GM23338 (cell line): Measurements from ENCODE around the gene TMEM125.

ENCODE experiments used
- CREB1 ChIP-seq: fragments of 250-450 bp; sonication (Bioruptor Pico); IDR thresholded peaks from 2 replicates; pipeline ENCODE4 v1.5.0; 2020; ENCODE audit warnings: low read depth, mild to moderate bottlenecking, moderate library complexity
- CTCF ChIP-seq, 2 experiments: fragments of 200-600 bp in 1 of 2; sonication (generic) in 1 of 2; conservative IDR thresholded peaks; 2 replicates each; pipeline versions ENCODE4 v1.5.1 to v1.6.1; 2016 to 2017; ENCODE audit warnings: antibody characterized with exemption in 2 of 2, low read depth in 2 of 2, mild to moderate bottlenecking in 2 of 2, moderate library complexity in 1 of 2
- ETS1 ChIP-seq: IDR thresholded peaks from 2 replicates; pipeline ENCODE4 v1.6.1; 2016; ENCODE audit warnings: antibody characterized with exemption
- EZH2 ChIP-seq: fragments of 200-600 bp; sonication (generic); IDR thresholded peaks from one replicate; pipeline ENCODE4 v1.8.0; 2017; ENCODE audit warnings: antibody characterized with exemption, mild to moderate bottlenecking, low read depth; ENCODE audit not compliant: unreplicated experiment
- EZH2phosphoT487 ChIP-seq: fragments of 200-600 bp; sonication (generic); IDR thresholded peaks from one replicate; pipeline ENCODE4 v1.8.1; 2018; ENCODE audit warnings: antibody characterized with exemption; ENCODE audit not compliant: unreplicated experiment
- JUNB ChIP-seq: IDR thresholded peaks from one replicate; pipeline ENCODE4 v1.6.1; 2016; ENCODE audit warnings: antibody characterized with exemption; ENCODE audit not compliant: unreplicated experiment
- NANOG ChIP-seq: IDR thresholded peaks from 2 replicates; pipeline ENCODE4 v1.6.1; 2016; ENCODE audit warnings: antibody characterized with exemption, borderline replicate concordance
- POLR2AphosphoS5 ChIP-seq: IDR thresholded peaks from 2 replicates; pipeline ENCODE4 v1.6.1; 2016; ENCODE audit warnings: antibody characterized with exemption, low read depth
- REST ChIP-seq: IDR thresholded peaks from one replicate; pipeline ENCODE4 v1.6.1; 2018; ENCODE audit warnings: antibody characterized with exemption; ENCODE audit not compliant: unreplicated experiment
- ZNF114 ChIP-seq: fragments of 250-450 bp; sonication (Bioruptor Pico); IDR thresholded peaks from 2 replicates; pipeline ENCODE4 v1.5.0; 2020; ENCODE audit warnings: mild to moderate bottlenecking, moderate library complexity

GRCh38 chr1:43304314-43304681 lies 34.5 kb downstream of the TMEM125 start:
- TF ChIP-seq REST (no peak), CTCF (conservative IDR thresholded peaks at IDR 0.05; ENCODE audit: low read depth in 2 of 2) (no peak), POLR2AphosphoS5 (no peak), ZNF114 (CRISPR knock-in tag) (no peak), ETS1 (no peak), EZH2 (no peak), EZH2phosphoT487 (no peak), CREB1 (CRISPR knock-in tag) (no peak), JUNB (no peak), NANOG (no peak)
